Osteocyte (in vitro differentiated cells): ENCODE results near the gene GATA2. TPM values are rescaled to one million over a fixed set of nuclear protein-coding genes. Genes with fewer than 3 reads are reported as not detected.
A peak's percentile ranks its signal among the peaks of the same experiment; 100 is the strongest.

Experiments used
- DNase-seq: peaks from one replicate; pipeline ENCODE4 v3.0.0; 2021; ENCODE audit warnings: mixed read lengths; ENCODE audit not compliant: unreplicated experiment; ENCODE audit errors: extremely low spot score
- H3K27ac Mint-ChIP-seq: one replicate; pipeline ENCODE4 v1.8.0; 2021; ENCODE audit warnings: mild to moderate bottlenecking, mixed read lengths; ENCODE audit not compliant: unreplicated experiment
- H3K27me3 Mint-ChIP-seq: one replicate; pipeline ENCODE4 v1.8.0; 2021; ENCODE audit warnings: mixed read lengths; ENCODE audit not compliant: unreplicated experiment
- H3K36me3 Mint-ChIP-seq: one replicate; pipeline ENCODE4 v1.8.0; 2021; ENCODE audit warnings: mixed read lengths; ENCODE audit not compliant: unreplicated experiment
- H3K4me1 Mint-ChIP-seq: one replicate; pipeline ENCODE4 v1.8.0; 2021; ENCODE audit warnings: mixed read lengths; ENCODE audit not compliant: unreplicated experiment
- H3K4me3 Mint-ChIP-seq: one replicate; pipeline ENCODE4 v1.8.0; 2021; ENCODE audit warnings: mild to moderate bottlenecking, moderate library complexity, mixed read lengths; ENCODE audit not compliant: unreplicated experiment
- H3K9me3 Mint-ChIP-seq: one replicate; pipeline ENCODE4 v1.8.0; 2021; ENCODE audit warnings: mixed read lengths; ENCODE audit not compliant: unreplicated experiment
- long read RNA-seq: library from polyadenylated mRNA; unstranded; transcript quantifications from one replicate; pipeline ENCODE4 v2.0.0, GENCODE V29; 2021
- total RNA-seq: library from RNA; stranded (reverse); gene quantifications from 2 replicates; pipeline ENCODE4 v1.2.1, GENCODE V29; 2021
- TF ChIP-seq, protein P1 (sequence below): fragments of 200-600 bp; sonication (generic); IDR thresholded peaks from 2 replicates; pipeline ENCODE4 v1.5.0; 2021; ENCODE audit warnings: antibody characterized with exemption, mild to moderate bottlenecking, moderate library complexity

GATA2 gene
- 0.67 and 0.91 TPM in 2 replicates for total RNA-seq
- long read RNA-seq, result 0 reads

DNA sequence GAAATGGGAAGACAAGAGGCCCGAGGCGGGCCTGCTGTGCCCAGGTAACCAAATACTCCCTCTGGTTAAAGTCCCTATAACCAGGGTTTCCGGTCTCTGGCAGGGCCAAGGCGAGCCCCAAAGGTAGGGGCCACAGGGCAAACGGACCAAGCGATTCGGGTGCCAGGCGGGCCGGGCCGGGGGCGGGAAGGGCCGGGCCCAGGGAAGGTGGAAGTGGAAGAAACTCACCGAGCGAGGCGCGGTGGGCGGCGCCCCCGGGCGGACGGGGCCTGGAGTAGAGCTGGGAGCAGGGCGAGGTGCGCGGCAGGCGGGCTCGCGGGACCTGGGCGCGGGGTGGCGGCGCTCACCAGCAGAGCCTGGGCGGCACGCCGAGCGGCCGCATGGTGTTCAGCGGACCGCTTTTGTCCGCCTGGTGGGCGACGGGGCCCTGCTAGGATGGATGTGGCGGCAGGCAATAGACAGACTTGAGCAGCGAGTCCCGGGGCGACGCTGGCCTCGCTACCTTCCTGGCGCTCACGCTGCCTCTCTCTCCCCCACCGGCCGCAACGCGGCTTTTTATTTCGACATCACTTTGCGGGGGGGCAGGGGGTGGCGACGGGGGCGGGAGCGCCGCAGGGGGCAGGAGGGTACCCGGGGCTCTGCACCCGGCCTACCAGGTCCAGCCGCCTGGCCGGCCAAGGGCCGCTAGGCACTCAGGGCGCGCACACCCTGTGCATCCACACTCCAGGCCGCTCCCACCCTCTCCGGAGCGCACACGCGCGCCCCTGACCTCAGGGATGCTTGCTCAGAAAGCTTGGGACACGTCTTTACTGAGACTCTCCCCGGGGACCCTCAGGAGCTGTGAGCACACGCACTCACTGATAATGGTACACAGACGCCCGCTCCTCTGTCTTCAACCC, at the start of gene GATA2:
Gene GATA2, minus strand, starts transcription at position 531 of the 899 bp plus-strand sequence. CDS start 6,170 bp downstream, outside the sequence.
- peak; percentile 69 for DNase-seq
- TF ChIP-seq, protein P1, sequence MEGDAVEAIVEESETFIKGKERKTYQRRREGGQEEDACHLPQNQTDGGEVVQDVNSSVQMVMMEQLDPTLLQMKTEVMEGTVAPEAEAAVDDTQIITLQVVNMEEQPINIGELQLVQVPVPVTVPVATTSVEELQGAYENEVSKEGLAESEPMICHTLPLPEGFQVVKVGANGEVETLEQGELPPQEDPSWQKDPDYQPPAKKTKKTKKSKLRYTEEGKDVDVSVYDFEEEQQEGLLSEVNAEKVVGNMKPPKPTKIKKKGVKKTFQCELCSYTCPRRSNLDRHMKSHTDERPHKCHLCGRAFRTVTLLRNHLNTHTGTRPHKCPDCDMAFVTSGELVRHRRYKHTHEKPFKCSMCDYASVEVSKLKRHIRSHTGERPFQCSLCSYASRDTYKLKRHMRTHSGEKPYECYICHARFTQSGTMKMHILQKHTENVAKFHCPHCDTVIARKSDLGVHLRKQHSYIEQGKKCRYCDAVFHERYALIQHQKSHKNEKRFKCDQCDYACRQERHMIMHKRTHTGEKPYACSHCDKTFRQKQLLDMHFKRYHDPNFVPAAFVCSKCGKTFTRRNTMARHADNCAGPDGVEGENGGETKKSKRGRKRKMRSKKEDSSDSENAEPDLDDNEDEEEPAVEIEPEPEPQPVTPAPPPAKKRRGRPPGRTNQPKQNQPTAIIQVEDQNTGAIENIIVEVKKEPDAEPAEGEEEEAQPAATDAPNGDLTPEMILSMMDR, result peak; percentile 22
- Mint-ChIP-seq H3K4me1 (peaks cover 17% of the 10 kb centered on the region), H3K36me3 (no peaks in the 10 kb centered on the region), H3K27ac (no peak within 1 kb of the TSS), H3K27me3 (peaks cover 44% of the 10 kb centered on the region), H3K4me3 (peak within 1 kb of the TSS; percentile 2), H3K9me3 (no peaks in the 10 kb centered on the region)

DNA sequence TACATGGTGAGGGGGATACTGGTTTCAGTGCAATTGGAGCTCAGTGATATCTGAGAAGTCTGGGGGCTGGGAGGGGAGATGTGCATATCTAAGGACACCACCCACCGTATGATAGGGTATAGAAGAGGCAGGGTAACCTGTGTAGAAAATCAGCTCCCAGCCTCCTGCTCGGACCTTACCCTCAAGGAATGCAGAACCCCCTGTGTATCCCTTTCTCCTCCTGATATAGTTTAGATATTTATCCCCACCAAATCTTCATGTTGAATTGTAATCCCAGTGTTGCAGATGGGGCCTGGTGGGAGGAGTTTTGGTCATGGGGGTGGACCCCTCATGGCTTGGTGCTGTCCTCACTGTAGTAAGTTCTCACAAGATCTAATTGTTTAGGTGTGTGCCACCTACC, 48.2 kb upstream of the GATA2 start:
- no peak overlapping the region for H3K4me3 Mint-ChIP-seq
- no peaks in the 10 kb centered on the region for H3K4me1 Mint-ChIP-seq
- H3K27ac Mint-ChIP-seq, result no peak overlapping the region
- H3K9me3 Mint-ChIP-seq, result peaks cover 11% of the 10 kb centered on the region
- H3K27me3 Mint-ChIP-seq, result peaks cover 45% of the 10 kb centered on the region
- peaks cover 3% of the 10 kb centered on the region for H3K36me3 Mint-ChIP-seq
- TF ChIP-seq, protein P1, result no peak
- DNase-seq, result peak; percentile 56

DNA sequence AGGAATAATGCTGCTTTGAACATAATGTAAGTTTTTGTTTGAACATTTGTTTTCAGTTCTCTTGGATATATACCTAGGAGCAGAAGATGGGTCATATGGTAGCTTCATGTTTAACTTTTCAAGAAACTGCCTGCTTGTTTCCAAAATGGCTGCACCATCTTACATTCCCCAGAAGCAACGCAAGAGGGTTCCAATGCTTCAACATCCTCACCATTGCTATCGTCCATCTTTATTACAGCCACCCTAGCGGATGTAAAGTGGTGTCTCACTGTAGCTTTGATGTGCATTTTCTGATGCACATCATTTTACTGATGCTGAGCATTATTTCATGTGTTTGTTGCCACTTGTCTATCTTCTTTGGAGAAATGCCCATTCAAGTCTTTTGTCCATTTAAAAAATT, 46.4 kb upstream of the GATA2 start:
- Mint-ChIP-seq H3K4me1 (no peaks in the 10 kb centered on the region), H3K27ac (no peak overlapping the region), H3K36me3 (peaks cover 3% of the 10 kb centered on the region), H3K4me3 (no peak overlapping the region), H3K9me3 (peaks cover 11% of the 10 kb centered on the region), H3K27me3 (peaks cover 63% of the 10 kb centered on the region)
- TF ChIP-seq, protein P1, result no peak
- DNase-seq, result no peak

DNA sequence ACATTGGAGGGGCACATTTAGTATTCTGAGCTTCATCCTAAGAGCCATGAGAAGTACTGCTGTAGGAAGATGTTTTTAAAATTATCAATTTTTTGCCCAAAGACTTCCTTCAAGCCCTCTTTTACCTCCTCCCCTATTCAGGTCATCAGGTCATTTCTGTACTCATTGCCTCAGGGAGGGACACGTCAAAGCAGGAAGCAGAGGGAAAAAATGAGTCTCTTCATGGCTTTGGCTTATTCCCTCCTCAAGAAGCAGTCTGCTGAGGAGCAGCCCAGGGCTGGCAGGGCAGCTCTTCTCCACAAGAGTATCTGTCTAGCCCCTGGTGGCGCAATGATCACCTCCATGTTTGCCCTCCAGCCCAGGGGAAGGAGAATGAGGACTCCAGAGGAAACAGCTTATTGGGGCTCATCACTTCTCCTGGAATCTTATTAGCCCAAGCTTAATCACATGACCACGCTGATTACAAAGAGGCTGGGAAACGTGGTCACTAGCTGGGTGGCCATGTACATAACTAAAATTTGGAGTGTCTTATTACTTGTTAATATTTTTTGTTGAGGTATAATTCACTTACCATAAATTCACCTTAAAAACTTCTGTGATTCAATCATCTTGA, 44.2 kb upstream of the GATA2 start:
- Mint-ChIP-seq H3K36me3 (no peaks in the 10 kb centered on the region), H3K4me3 (no peak overlapping the region)
- TF ChIP-seq, protein P1, result no peak

More for the DNA sequence above, 44.2 kb upstream of the GATA2 start:
- Mint-ChIP-seq H3K27me3 (peaks cover 78% of the 10 kb centered on the region), H3K9me3 (no peaks in the 10 kb centered on the region), H3K4me1 (no peaks in the 10 kb centered on the region), H3K27ac (no peak overlapping the region)
- DNase-seq, result peak; percentile 48
